Esophagus squamous epithelium (tissue), 4 donors: ENCODE data around the gene HORMAD2.

Experiments
- POLR2A ChIP-seq, 4 donors: fragments of 450-650 bp; IDR thresholded peaks; one replicate each; pipeline ENCODE4 v1.6.1; 2017; ENCODE audit warnings: antibody characterized with exemption in 4 of 4, mild to moderate bottlenecking in 4 of 4, moderate library complexity in 3 of 4
- TF ChIP-seq, protein P1 (sequence below), 6 experiments: fragments of 450-650 bp in 4 of 6; fragments of 200-600 bp in 2 of 6; sonication (generic) in 2 of 6; IDR thresholded peaks; one replicate each; pipeline ENCODE4 v1.5.1; 2016 to 2019; ENCODE audit warnings: antibody characterized with exemption in 6 of 6, mild to moderate bottlenecking in 4 of 6, moderate library complexity in 4 of 6

DNA sequence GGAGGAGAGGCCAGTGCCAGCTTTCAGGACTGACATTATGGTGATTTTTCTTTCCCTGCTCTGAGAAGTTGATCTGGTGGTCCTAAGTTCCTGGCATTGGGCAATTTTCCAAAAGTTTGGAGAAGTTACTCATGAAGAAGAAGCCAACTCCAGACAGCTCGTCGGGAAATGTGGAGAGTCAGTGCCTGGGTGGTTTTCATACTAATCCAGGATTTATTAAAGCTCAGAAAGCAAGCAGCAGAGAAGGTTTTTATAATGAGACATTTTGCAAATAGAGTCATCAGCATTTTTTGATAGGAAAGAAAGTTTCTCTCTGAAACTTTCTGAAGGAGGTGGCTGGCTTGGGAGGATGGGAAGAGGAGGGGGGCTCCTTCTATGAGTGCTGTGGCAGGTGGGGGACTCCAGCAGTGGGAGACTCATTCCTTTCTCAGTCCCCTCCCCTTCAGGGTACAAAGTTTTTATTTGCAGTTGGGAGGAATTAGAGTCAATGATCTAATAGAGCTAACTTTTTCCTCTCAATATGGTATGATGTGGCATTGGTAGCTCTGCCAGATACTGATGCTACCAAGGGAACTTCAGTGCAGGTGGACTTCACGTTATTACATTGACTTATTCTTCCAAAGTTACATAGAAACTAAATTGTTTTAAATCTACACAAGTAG, 110.9 kb downstream of the HORMAD2 start:
- TF ChIP-seq, protein P1, sequence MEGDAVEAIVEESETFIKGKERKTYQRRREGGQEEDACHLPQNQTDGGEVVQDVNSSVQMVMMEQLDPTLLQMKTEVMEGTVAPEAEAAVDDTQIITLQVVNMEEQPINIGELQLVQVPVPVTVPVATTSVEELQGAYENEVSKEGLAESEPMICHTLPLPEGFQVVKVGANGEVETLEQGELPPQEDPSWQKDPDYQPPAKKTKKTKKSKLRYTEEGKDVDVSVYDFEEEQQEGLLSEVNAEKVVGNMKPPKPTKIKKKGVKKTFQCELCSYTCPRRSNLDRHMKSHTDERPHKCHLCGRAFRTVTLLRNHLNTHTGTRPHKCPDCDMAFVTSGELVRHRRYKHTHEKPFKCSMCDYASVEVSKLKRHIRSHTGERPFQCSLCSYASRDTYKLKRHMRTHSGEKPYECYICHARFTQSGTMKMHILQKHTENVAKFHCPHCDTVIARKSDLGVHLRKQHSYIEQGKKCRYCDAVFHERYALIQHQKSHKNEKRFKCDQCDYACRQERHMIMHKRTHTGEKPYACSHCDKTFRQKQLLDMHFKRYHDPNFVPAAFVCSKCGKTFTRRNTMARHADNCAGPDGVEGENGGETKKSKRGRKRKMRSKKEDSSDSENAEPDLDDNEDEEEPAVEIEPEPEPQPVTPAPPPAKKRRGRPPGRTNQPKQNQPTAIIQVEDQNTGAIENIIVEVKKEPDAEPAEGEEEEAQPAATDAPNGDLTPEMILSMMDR (IDR thresholded peaks at IDR 0.05) = no peak
- no peak for TF ChIP-seq POLR2A (IDR thresholded peaks at IDR 0.05)
